HT-29 (cell line): ENCODE results near the gene ZDHHC14. TPM values are rescaled to one million over a fixed set of nuclear protein-coding genes. Genes with fewer than 3 reads are reported as not detected.
A peak's percentile ranks its signal among the peaks of the same experiment; 100 is the strongest.
"Not testable (repeated sequence)": the region's sequence is repeated elsewhere in the genome, so short reads cannot be mapped to it uniquely, and the experiment has no call there.

Experiments used
- DNase-seq: peaks from one replicate; pipeline ENCODE4 v3.0.0-alpha.2; 2015; ENCODE audit warnings: low spot score
- total RNA-seq: library from RNA; depleted of rRNA; stranded (reverse); fragments of >200 nt; shearing (Covaris generic); gene quantifications from 2 replicates; pipeline ENCODE4 v1.2.3, GENCODE V29; 2014; rRNA removed

The ZDHHC14 gene
- 4.7 and 6.2 TPM in 2 replicates for total RNA-seq

- DNase-seq = peak; percentile 71
Observed at GRCh38 chr6:157380779-157381561, at the start of gene ZDHHC14. TSS of gene ZDHHC14 (plus strand) at chr6:157381190.

GRCh38 chr6:157332813-157333212 lies 48.2 kb upstream of the ZDHHC14 start:
- DNase-seq = no peak

GRCh38 chr6:157333537-157333936 lies 47.5 kb upstream of the ZDHHC14 start:
- no peak for DNase-seq

DNA sequence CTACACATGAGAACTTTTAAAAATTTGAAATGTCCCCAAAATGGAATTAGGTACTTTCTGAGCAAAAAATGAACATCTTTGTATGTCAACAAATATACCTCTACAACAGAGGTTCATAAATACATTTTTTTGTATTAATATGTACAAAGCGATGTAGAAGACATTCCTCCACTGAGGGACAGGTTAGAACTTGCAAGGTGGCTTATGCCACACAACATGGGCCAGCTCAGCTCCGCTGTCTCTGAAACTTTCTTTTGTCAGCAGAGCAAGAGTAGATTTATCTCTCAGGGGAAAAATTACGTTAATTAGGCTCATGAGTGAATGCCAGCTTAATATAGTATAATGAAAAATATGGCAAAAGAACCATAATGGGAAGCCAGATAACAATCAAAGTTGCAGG lies 47.0 kb upstream of the ZDHHC14 start:
- no peak for DNase-seq

- DNase-seq = no peak
Observed at GRCh38 chr6:157335829-157336228, 45.2 kb upstream of the ZDHHC14 start.

- DNase-seq = not testable (repeated sequence)
Observed at GRCh38 chr6:157337276-157337675, 43.7 kb upstream of the ZDHHC14 start.

DNA sequence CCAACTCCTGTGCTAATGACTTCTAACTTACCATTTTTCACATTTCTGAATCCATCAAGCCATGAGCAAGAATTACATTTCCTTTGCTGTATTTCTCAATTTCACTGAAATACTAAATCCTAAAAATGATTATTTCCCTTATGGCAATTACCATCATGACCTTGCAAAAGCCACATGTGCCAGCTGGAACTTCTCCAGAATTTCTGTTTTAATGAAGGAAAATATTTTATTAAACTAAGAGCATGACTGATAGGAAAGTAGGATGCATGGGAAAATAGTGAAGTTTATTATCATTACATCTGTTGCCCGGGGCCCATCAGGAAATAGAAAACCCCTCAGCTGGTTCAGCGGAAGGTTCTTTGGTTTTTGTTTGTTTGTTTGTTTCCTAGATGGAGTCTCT lies 43.2 kb upstream of the ZDHHC14 start:
- DNase-seq = no peak

DNA sequence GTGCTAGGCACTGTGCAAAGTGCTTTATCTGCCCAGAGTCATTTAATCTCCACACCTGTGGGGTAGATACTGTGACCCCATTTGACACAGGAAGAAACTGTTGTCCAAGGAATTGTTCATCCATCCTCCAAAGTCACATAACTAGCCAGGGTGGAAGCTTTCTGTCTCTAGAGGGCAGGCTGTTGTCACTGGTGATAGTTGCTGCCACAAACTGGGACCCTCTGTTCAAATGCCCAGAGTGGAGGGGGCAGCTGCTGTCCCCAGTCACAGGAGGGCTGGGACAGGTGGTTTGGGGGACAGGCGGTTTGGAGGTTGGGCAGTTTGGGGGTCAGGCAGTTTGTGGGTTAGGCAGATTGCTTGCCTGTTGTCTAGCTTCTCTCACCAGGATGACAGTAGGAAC lies 41.6 kb upstream of the ZDHHC14 start:
- DNase-seq = no peak

DNA sequence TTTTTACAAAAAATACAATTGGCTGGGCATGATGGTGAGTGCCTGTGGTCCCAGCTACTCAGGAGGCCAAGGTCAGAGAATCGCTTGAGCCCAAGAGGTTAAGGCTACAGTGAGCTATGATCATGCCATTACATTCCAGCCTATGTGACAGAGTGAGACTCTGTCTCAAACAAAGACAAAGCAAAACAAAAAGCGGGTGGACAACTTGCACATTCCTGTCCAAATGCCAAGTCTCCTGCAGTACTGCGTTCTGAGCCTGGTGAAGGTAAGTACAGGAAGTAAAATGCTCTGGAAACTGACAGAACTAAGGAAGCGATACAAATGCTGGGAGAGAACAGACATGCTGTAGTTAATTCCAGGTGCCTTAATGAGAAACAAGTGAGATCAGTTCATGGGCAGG lies 37.3 kb upstream of the ZDHHC14 start:
- no peak for DNase-seq

DNA sequence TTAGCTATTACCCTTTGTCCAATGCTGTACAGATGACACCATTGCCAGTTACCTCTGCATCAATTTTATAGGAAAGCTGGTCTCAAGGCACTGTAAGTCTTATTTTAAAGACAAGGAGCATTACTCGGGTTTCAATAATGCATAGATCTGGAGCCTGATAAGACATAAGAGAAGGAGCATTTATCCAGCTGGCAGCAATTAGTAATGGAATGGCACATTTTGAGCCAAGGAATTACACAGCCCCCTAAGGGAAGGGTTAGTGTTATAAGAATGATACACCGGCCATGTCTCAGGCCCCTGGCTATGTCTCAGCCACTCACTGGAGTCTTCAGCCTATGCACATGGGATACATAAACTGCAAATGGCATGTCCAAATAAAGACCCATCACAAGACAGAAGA lies 34.6 kb upstream of the ZDHHC14 start:
- no peak for DNase-seq

DNA sequence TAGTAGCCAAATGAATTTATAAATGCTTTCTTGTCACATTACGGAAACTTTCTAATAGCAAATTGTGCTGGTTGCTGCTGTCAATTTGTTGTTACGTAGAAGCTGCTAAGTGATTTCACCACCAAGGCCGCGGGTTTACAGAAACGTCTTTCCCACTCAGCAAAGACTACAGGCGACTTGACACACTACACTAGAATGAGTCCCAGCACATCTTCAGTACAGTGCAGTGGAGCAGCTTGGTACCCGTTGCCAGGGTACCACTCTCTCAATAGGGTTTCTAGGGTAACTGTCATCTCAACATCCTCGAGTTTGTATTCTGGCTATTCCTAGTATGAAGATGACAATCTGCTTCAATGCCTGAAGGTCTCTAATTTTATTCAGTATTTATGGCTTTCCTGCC lies 22.7 kb upstream of the ZDHHC14 start:
- no peak for DNase-seq

- DNase-seq = no peak
Observed at GRCh38 chr6:157361886-157362285, 19.1 kb upstream of the ZDHHC14 start.

DNA sequence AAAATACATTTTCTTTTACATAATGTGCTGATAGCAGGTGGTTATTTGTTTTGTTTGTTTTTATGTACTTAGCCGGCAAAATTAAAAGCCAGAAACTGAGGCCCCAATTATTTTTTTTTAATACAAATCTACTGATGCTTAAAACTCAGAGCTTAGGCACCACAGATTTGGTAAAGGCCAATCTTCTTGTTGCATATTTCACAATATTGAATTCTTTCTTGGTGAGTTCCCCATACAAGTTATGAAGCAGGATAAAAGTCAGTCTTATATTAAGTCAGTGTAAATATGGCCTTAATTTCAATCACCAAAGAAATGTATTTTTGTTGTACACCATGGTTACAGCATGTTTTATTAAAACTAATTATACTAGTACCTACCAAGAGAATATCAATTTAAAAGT lies 16.3 kb upstream of the ZDHHC14 start:
- DNase-seq = no peak

- DNase-seq = no peak
Observed at GRCh38 chr6:157366648-157367047, 14.3 kb upstream of the ZDHHC14 start.

DNA sequence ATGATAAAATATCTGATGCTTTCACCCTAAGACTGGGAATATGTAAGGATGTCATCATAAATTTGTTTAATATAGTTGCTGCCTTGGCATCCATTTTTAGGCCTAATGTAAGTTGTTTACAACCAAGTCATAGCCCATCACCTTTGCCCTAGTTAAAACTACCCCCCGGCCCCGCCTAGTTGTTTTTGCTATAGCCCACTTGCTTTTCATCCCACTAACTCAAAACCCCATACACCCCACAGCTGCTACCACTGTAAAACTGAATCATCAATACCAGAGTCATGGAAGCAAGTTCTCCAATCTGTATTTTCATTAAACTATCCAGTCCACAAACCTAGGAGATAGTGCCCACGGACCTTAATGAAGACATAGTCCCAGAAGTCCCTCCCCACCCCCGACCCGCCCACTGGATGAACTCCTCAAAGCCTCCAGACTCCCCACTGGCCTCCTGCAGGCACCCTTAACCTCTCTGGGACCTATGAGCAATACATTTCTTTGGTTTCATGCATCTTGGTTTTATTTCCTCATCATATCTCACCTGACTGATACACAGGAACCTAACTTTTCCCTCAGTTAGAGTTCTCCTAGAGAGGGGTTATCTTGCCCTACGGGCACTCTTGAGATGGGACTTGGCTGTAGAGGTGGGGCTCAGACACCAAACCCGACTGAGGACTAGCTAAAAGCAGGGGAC lies 12.5 kb upstream of the ZDHHC14 start:
- DNase-seq = no peak

GRCh38 chr6:157370755-157371154 lies 10.2 kb upstream of the ZDHHC14 start:
- no peak for DNase-seq

DNA sequence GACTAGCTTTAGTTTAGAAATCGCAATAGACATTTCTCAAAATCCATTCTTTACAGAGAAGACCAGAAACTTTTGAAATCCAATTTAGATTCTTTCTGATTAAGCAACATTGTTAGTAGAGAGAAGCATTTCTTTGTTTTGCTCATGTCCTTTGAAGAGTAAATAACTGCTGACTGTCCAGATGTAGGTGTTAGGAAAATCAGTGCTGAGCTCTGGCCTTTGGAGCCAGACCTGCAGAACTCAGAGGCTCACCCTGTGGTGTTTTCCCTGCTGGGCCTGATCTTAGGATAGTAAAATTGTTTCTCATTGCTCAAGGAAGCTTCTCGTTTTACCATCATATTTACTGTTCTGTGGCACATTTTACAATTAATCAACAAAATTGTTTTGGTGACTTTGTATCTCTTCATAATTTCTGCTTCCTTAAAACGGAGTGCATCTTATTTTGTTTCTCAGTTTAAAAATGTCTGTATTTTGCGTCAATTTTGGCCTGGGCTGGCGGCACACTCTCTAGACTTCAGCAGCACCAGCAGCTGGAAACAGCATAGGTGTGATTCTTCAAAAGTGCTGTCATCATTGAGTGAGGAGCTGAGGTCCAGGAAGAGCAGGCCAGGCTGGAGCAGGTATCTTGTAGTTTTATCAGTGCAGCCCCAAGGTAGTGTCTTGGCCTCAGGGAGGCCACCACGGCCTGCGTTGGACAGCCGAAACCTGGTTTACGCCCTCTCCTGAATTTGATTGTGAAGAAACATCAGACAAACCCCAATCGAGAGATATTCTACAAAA lies 8.3 kb upstream of the ZDHHC14 start:
- no peak for DNase-seq

DNA sequence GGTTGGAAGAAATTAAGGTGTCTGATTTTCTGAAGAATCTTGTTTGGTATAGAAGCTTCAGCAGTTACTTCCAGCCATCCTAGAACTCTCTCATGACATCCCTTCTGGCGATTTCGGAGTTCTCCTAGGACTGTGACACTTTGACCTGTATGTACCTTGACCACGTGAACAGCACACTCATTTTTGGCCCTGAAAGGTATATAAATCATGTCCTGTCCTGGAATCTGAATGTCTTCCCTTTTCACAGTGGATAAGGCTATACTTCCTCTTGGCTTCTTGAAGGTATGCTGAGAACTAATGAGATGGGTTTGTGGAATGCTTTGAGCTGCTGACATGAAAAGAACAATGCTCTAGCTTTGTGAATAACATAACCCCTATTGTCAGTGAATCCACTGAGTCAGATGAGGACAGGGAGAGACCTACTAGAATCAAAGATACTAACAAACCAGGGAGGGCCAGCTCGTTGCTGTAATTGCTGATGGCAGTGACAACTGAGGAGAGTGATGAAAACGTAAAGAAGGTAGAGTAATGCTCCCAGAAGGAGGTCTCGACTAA lies 6.0 kb upstream of the ZDHHC14 start:
- no peak for DNase-seq

DNA sequence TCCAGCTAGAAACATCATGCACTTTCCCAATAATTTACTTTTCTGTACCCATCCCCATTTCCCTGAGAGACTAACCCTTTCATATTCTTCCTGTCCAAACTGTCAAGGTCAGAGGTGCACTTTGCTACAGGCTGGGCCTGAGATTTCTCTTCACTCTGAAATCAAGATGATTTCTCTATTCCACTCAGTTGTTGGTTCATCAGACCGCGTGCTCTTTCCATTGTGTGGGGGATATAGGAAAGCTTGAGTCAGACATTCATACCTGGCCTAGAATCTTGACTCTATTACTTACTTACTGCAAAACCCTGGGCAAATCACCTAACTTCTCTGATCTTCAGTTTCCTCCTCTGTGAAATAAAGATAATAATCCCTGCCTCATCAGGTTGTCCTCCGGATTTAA lies 4.7 kb upstream of the ZDHHC14 start:
- DNase-seq = no peak

DNA sequence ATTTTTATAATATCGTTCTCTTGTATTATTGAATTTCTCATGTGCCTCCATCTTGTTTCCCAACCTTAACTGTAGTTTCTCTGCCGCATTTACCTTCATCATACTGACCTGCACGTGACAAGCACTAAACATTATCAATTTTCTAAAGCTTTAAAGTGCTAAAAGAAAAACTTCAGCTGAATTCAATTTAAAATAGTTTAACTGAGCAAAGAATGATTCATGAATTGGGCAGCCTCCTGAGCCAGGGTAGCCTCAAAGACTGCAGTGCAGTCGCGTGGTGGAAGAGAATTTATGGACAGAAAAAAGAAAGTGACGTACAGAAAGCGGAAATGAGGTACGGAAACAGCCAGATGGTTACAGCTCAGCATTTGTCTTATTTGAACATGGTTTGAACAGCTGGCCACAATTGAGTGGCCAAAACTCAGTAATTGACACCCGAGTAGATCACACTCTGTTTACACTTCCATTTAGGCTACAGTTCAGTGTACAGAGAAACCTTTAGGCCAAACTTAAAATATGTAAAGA lies 4.2 kb upstream of the ZDHHC14 start:
- DNase-seq = no peak

DNA sequence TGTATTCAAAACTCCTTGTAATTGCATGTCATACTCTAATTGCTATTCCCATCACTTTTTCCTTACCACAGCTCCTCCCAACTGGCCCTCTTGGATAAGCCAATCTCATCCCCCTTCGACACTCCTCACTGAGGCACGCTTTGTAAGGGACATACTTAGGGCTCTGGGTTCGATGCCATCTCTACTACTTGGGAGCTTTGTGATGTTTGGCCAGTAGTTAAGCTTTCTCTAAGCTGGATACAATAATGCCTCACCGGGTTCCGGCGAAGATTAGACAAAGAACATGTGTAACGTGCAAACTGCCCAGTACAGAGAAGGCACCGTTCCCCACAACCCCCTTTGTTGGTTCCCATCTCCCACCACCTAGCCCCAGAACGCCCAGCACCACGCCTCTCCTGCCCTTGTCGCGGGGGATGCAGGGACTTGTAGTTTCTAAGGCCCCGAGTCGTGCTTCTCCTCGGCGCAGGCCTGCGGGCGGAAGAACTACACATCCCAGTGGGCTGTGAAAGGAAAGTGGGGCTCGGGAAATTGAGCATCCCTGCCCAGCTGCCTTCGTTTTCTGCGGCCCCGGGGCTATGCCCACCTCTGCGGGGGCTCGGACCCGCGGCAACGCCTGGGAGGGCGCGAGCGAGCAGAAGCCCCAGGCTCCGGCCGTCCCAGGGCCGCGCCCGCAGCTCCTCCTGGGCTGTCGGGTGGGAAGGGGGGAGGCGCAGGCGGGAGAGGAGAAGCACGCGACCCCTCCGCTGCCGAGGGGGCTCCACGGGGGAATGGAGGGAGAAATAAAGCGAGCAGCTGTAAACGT lies 1.1 kb upstream of the ZDHHC14 start:
- peak; percentile 76 for DNase-seq
